NCI-H748 (cell line): ENCODE results near the gene COL13A1.

Source experiments
- DNase-seq: peaks from one replicate; lab custom pipeline; 2025; ENCODE audit not compliant: unreplicated experiment; lab: John Stamatoyannopoulos, UW

The COL13A1 gene

GRCh38 chr10:69818676-69819239 lies 17.1 kb downstream of the COL13A1 start:
- DNase-seq = no peak

- no peak for DNase-seq
Observed at GRCh38 chr10:69819716-69820506, 18.2 kb downstream of the COL13A1 start.

- DNase-seq = no peak
Observed at GRCh38 chr10:69820817-69821216, 19.1 kb downstream of the COL13A1 start.

DNA sequence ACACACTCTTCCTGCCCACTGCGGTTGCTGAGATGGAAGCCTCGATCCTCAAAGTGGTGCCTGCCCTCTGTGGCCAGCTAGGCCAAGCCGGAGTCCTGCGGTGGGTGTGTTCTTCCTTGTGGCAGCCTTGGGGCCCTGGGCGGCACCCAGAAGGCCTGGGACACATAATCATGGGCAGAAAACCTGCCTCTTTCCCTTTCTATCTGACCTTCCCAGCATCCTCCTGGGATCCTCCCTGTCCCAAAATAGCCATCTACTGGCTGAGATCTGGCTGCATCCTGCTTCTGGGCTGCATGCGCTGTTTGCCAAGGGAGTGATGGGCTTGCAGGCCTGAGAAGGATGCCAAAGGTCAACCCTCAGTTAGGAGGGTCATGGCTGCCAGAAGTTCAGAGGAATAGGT lies 23.9 kb downstream of the COL13A1 start:
- DNase-seq = no peak

GRCh38 chr10:69826094-69826493 lies 24.4 kb downstream of the COL13A1 start:
- no peak for DNase-seq

- no peak for DNase-seq
Observed at GRCh38 chr10:69826789-69827554, 25.3 kb downstream of the COL13A1 start.

- DNase-seq = no peak
Observed at GRCh38 chr10:69828144-69828870, 26.6 kb downstream of the COL13A1 start.

DNA sequence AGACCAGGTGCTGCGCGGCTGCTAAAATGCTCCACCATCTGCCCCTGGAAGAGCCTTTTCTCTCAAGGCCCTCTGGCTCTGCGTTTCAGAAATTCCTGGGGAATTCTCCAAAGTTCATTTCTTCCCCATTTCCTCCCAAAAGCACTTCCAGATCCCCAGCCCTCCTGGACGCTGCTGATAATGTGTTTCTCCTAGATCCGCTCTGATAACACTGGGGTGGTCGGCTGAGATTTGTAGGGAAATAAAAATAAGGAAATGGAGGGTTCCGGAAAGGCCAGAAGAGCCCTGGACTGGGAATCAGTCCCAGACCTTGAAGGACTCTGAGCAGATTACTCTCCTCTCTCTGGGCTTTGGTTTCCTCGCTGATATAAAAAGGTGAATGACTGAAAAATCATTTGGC lies 28.1 kb downstream of the COL13A1 start:
- DNase-seq = no peak

DNA sequence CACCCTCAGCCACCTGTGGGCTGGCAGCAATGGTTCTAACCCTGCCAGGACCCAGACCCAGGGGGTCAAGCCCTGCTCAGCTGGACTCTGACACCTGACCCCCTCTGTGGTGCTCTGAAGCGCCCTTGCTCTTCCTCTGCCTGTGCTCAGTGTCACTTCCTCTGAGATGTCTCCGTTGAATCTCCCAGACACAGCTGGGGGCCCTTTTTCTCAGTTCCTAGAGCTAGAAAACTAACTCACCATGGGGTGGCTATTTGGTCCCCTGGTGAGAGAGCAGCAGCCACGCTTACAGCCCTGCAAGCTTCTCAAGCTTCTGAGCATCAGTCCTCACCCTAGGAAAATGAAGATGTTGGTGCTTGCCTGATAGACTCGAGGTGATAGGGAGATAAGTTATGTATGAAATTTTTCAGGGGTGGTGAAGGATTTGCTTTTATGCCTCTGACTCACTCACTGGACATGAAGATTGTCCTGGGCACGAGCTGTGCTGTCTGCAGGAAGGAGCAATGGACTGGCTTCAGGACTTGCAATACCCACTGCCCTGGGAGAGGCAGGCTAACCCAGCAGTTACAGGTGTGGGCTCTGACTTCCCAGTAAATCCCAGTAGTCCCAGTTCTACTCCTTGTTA lies 29.6 kb downstream of the COL13A1 start:
- DNase-seq = no peak

DNA sequence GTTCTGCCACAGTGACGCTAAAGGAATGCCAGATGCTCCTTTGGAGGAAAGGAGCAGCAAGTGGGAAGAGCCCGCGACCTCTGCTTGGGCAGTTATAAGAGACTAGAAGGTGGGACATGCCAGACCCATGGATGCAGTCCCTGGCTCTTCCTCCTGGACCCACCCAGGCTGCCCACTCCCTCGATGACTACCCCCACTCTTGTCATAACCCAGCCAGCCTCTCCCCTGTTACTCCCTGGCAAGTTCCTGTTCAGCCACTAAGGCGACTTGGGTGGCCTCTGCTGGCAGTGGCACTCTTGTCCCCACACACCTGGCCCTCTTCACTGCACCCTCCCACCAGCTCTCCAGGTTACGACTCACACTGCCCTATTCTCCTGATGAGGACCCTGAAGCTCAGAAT lies 33.5 kb downstream of the COL13A1 start:
- no peak for DNase-seq

DNA sequence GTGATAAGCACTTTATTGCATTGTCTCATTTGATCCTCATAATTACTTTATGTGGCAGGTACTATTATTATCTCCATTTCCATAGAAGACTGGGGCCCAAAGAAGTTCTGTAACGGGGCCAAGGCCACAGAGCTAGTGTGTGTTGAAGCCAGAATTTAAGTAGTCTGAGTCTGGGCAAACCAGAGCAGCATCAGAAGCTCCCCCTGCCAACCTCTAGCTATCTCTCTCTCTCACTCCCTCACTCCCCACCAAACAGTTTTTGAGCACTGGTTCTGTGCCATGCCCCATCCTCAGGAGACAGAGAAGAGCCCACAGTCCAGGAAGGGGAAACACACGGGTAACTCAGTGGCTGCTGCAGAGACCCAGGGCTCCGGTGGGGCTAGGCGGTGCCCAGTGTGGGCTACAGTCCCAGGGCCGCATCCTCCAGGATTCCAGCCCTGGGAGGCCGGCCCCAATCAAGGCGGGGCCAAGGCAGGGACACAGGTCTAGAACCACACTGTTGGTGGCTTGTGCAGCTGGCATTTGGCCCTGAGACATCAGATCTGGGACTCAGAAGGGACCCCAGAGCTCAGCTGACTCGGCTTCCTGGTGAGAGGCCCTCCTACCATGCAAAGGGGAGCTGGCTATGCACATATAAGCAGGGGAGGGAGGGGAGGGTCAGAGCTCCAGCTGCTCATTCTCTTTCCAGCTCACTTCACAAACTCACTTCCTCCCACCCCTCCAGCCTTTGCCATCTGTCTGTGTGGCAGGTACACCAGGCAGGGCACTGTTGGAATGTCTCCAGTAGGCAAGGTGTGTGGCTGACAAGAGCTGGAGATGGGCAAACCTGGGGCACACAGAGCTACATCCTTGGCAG lies 34.4 kb downstream of the COL13A1 start:
- DNase-seq = no peak

GRCh38 chr10:69836731-69837030 lies 35.0 kb downstream of the COL13A1 start:
- no peak for DNase-seq

DNA sequence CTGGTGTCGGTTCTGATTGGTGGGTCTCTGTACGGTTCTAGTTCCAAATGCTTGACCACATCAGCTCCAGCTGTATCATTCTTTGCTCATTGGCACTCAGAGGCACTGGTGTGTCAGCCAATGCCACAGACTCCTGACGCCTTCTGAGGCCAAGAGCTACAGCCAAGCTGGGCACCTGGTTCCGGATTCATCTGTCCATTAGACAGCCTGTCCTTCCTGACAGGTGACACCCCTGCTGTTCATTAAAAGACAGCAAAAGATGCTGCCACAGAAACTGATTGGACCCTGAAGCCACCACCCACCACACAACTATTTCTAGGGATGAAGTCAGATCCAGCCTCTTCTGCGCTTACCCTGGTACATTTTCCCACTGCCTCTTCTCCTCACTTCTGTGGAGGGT lies 35.6 kb downstream of the COL13A1 start:
- DNase-seq = no peak

DNA sequence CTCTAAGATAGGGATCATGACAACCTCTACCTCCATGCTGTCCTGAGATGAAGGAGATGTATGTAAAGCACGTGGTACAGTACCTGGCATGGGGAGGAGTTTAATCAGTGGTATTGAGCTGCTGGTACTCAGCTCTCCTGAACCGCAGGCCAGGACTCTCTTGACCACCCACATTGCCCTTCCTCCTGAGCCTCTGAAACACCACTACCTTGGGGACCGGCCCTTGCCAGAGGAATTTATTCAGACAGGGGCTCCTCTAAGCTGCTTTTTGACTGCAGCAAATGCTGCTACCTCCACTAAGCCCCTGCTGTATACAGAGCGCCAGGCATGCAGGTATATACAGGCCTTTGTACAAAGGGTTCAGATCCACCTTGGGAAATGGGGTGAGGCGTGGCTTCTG lies 36.7 kb downstream of the COL13A1 start:
- no peak for DNase-seq

- no peak for DNase-seq
Observed at GRCh38 chr10:69838853-69839252, 37.1 kb downstream of the COL13A1 start.

DNA sequence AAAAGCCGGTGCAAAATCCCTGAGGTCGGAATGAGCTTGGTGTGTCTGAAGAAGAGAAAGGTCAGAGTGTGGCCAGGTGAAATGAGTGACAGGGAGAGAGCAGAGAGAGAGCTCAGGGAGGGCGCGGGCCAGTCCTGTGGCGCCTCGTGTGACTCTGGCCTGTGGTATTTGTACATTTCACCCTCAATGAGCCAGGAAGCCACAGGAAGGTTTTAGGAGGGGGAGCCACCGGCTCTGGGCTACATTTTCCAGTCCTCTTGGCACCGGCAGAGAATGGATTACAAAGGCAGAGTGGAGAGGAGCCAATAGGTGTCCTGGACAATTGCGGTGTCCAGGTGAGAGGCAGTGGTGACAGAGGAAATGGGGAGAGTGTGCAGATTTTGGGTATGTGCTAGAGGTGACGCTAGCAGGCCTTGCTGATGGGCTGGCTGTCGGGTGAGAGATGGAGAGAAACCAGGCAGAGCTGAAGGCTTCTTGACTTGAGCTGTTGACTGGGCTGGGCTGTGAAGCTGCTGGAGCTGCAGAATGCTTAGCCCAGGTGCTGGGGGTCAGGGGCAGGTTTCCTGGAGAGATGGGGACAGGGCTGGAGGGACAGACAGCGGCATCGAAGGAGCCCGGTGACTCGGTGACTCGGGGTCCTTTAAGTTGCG lies 38.1 kb downstream of the COL13A1 start:
- no peak for DNase-seq

GRCh38 chr10:69840773-69841172 lies 39.1 kb downstream of the COL13A1 start:
- no peak for DNase-seq

DNA sequence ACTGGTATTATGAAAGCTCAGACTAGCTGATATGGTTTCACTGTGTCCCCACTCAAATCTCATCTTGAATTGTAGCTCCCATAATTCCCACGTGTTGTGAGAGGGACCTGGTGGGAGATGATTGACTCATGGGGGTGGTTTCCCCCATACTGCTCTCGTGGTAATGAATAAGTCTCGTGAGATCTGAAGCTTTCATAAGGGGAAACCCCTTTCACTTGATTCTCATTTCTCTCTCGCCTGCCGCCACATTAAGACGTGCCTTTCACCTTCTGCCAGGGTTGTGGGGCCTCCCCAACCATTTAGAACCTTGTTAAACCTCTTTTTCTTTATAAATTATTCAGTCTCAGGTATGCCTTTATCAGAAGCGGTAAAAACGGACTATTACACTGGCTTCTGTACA lies 40.3 kb downstream of the COL13A1 start:
- no peak for DNase-seq

- no peak for DNase-seq
Observed at GRCh38 chr10:69842882-69843281, 41.2 kb downstream of the COL13A1 start.

- no peak for DNase-seq
Observed at GRCh38 chr10:69843923-69844322, 42.2 kb downstream of the COL13A1 start.
